C4-2B (cell line): ENCODE measurements around the gene MROH7.

Experiments used
- H3K27ac ChIP-seq: fragments of 450-650 bp; 2 replicates; pipeline ENCODE4 v1.5.1; 2017
- CTCF ChIP-seq: fragments of 450-650 bp; conservative IDR thresholded peaks from 2 replicates; pipeline ENCODE4 v1.5.1; 2017; ENCODE audit warnings: mild to moderate bottlenecking
- ZFX ChIP-seq: fragments of 450-650 bp; IDR thresholded peaks from 2 replicates; pipeline ENCODE4 v1.6.1; 2017

MROH7 gene

GRCh38 chr1:54701066-54701465 is 59.5 kb downstream of the MROH7 start:
- H3K27ac ChIP-seq = no peak overlapping the region
- no peak for TF ChIP-seq ZFX
- no peak for TF ChIP-seq CTCF

- TF ChIP-seq CTCF (no peak), ZFX (no peak)
- no peak overlapping the region for H3K27ac ChIP-seq
These were observed 60.4 kb downstream of the MROH7 start for GRCh38 chr1:54701996-54702395.

- TF ChIP-seq ZFX = no peak
- TF ChIP-seq CTCF = no peak
- no peak overlapping the region for H3K27ac ChIP-seq
These were observed 61.9 kb downstream of the MROH7 start for GRCh38 chr1:54703471-54703870.

GRCh38 chr1:54705153-54705552 is 63.6 kb downstream of the MROH7 start:
- no peak overlapping the region for H3K27ac ChIP-seq
- no peak for TF ChIP-seq CTCF

- H3K27ac ChIP-seq = no peak overlapping the region
- no peak for TF ChIP-seq ZFX
- no peak for TF ChIP-seq CTCF
These were observed 64.8 kb downstream of the MROH7 start for GRCh38 chr1:54706419-54706818.

- no peak overlapping the region for H3K27ac ChIP-seq
- TF ChIP-seq ZFX = no peak
- TF ChIP-seq CTCF = no peak
These were observed 66.8 kb downstream of the MROH7 start for GRCh38 chr1:54708385-54708784.

GRCh38 chr1:54709547-54710292 is 68.1 kb downstream of the MROH7 start:
- no peak overlapping the region for H3K27ac ChIP-seq
- no peak for TF ChIP-seq CTCF
- no peak for TF ChIP-seq ZFX
